GM06990 (cell line): ENCODE data around the gene KCNT1.

ENCODE experiments used
- DNase-seq: peaks from one replicate; pipeline ENCODE4 v3.0.0-alpha.2; 2011; ENCODE audit not compliant: insufficient read length; ENCODE audit errors: extremely low read depth
- H3K27me3 ChIP-seq: replicated peaks from 2 replicates; pipeline ENCODE4 v1.6.0; 2011; ENCODE audit warnings: low read length; ENCODE audit not compliant: control insufficient read depth, insufficient read depth
- H3K36me3 ChIP-seq: 2 replicates; pipeline ENCODE4 v1.5.1; 2011; ENCODE audit warnings: low read length; ENCODE audit not compliant: control insufficient read depth, insufficient read depth
- H3K4me3 ChIP-seq: replicated peaks from 2 replicates; pipeline ENCODE4 v1.5.1; 2011; ENCODE audit warnings: low read depth, mild to moderate bottlenecking, control low read depth, low read length
- CTCF ChIP-seq: IDR thresholded peaks from 2 replicates; pipeline ENCODE4 v1.5.1; 2011; ENCODE audit warnings: low read length, control low read depth, mild to moderate bottlenecking, inconsistent platforms; ENCODE audit not compliant: insufficient read depth, poor library complexity, severe bottlenecking

Gene KCNT1

GRCh38 chr9:135777623-135778177 is 75.7 kb downstream of the KCNT1 start:
- Histone ChIP-seq H3K36me3 (no peaks in the 10 kb centered on the region), H3K27me3 (no peaks in the 10 kb centered on the region; the same call in 1 of the 2 replicates)
- no peak for TF ChIP-seq CTCF

GRCh38 chr9:135778421-135778820 is 76.4 kb downstream of the KCNT1 start:
- no peak for TF ChIP-seq CTCF
- H3K4me3 ChIP-seq: no peak overlapping the region
- no peak for DNase-seq
- no peaks in the 10 kb centered on the region for H3K36me3 ChIP-seq
- no peaks in the 10 kb centered on the region; the same call in 1 of the 2 replicates for H3K27me3 ChIP-seq

More at GRCh38 chr9:135777623-135778177, 75.7 kb downstream of the KCNT1 start:
- DNase-seq: no peak
- no peak overlapping the region for H3K4me3 ChIP-seq

- H3K4me3 ChIP-seq: no peak overlapping the region
- H3K36me3 ChIP-seq: no peaks in the 10 kb centered on the region
- H3K27me3 ChIP-seq: no peaks in the 10 kb centered on the region; the same call in 1 of the 2 replicates
- TF ChIP-seq CTCF: no peak
- no peak for DNase-seq
Measured at GRCh38 chr9:135779571-135779970, 77.6 kb downstream of the KCNT1 start.

GRCh38 chr9:135780086-135780485 is 78.1 kb downstream of the KCNT1 start:
- no peak overlapping the region for H3K4me3 ChIP-seq
- DNase-seq: no peak
- TF ChIP-seq CTCF: no peak
- no peaks in the 10 kb centered on the region for H3K36me3 ChIP-seq
- no peaks in the 10 kb centered on the region; the same call in 1 of the 2 replicates for H3K27me3 ChIP-seq

GRCh38 chr9:135780626-135781025 is 78.6 kb downstream of the KCNT1 start:
- Histone ChIP-seq H3K27me3 (no peaks in the 10 kb centered on the region), H3K4me3 (no peak overlapping the region), H3K36me3 (no peaks in the 10 kb centered on the region)
- no peak for TF ChIP-seq CTCF
- DNase-seq: no peak

- no peak overlapping the region for H3K4me3 ChIP-seq
- H3K27me3 ChIP-seq: no peaks in the 10 kb centered on the region
- no peaks in the 10 kb centered on the region for H3K36me3 ChIP-seq
- no peak for DNase-seq
- no peak for TF ChIP-seq CTCF
Measured at GRCh38 chr9:135782946-135783345, 81.0 kb downstream of the KCNT1 start.
